H9 (cell line): Measurements from ENCODE around the gene KCNJ11. TPM values are rescaled to one million over a fixed set of nuclear protein-coding genes. Genes with fewer than 3 reads are reported as not detected.

ENCODE experiments used
- DNase-seq: peaks from one replicate; pipeline ENCODE4 v3.0.0-alpha.2; 2017
- H2AFZ ChIP-seq: one replicate; pipeline ENCODE4 v1.6.1; 2013; ENCODE audit warnings: mild to moderate bottlenecking, low read length, control low read depth, moderate library complexity
- H2AK5ac ChIP-seq: 2 replicates; pipeline ENCODE4 v1.6.1; 2013; ENCODE audit warnings: low read length, control low read depth, mixed read lengths; ENCODE audit not compliant: insufficient read length
- H2BK120ac ChIP-seq: one replicate; pipeline ENCODE4 v1.6.1; 2013; ENCODE audit warnings: low read depth, mild to moderate bottlenecking, low read length, control low read depth, inconsistent platforms; ENCODE audit not compliant: poor library complexity, severe bottlenecking
- H2BK12ac ChIP-seq: 2 replicates; pipeline ENCODE4 v1.6.1; 2013; ENCODE audit warnings: low read length, control low read depth, mixed read lengths, low read depth; ENCODE audit not compliant: insufficient read length
- H2BK15ac ChIP-seq: 2 replicates; pipeline ENCODE4 v1.6.1; 2013; ENCODE audit warnings: low read depth, low read length, control low read depth
- H2BK20ac ChIP-seq: one replicate; pipeline ENCODE4 v1.6.1; 2013; ENCODE audit warnings: low read depth, mild to moderate bottlenecking, low read length, control low read depth, inconsistent platforms; ENCODE audit not compliant: poor library complexity, severe bottlenecking
- H2BK5ac ChIP-seq: 2 replicates; pipeline ENCODE4 v1.6.1; 2013; ENCODE audit warnings: low read length, control low read depth, mixed read lengths; ENCODE audit not compliant: insufficient read length
- H3K14ac ChIP-seq: 2 replicates; pipeline ENCODE4 v1.6.1; 2013; ENCODE audit warnings: low read length, control low read depth; ENCODE audit not compliant: insufficient read depth
- H3K18ac ChIP-seq: 2 replicates; pipeline ENCODE4 v1.6.1; 2013; ENCODE audit warnings: low read depth, mild to moderate bottlenecking, mixed read lengths, low read length, control low read depth; ENCODE audit not compliant: insufficient read length
- H3K23ac ChIP-seq: 2 replicates; pipeline ENCODE4 v1.6.1; 2013; ENCODE audit warnings: low read length, control low read depth, mixed read lengths, low read depth; ENCODE audit not compliant: insufficient read length
- H3K23me2 ChIP-seq: 2 replicates; pipeline ENCODE4 v1.6.1; 2013; ENCODE audit warnings: low read depth, mild to moderate bottlenecking, mixed read lengths, low read length, control low read depth; ENCODE audit not compliant: insufficient read length, poor library complexity, severe bottlenecking
- H3K27ac ChIP-seq: 2 replicates; pipeline ENCODE4 v1.5.1; 2013; ENCODE audit warnings: low read length, control low read depth, mixed read lengths, low read depth; ENCODE audit not compliant: insufficient read length
- H3K27me3 ChIP-seq: 2 replicates; pipeline ENCODE4 v1.6.1; 2013; ENCODE audit warnings: low read length, control low read depth, inconsistent platforms; ENCODE audit not compliant: insufficient read depth
- H3K4ac ChIP-seq: 2 replicates; pipeline ENCODE4 v1.6.1; 2013; ENCODE audit warnings: low read depth, mild to moderate bottlenecking, control low read depth, inconsistent platforms, low read length, moderate library complexity
- H3K4me1 ChIP-seq: 2 replicates; pipeline ENCODE4 v1.6.1; 2013; ENCODE audit warnings: low read length, control low read depth, inconsistent platforms; ENCODE audit not compliant: insufficient read depth
- H3K4me2 ChIP-seq: 2 replicates; pipeline ENCODE4 v1.6.1; 2013; ENCODE audit warnings: low read length, control low read depth, mixed read lengths; ENCODE audit not compliant: insufficient read length, insufficient read depth
- H3K56ac ChIP-seq: 2 replicates; pipeline ENCODE4 v1.6.1; 2013; ENCODE audit warnings: low read depth, mild to moderate bottlenecking, mixed read lengths, low read length, control low read depth; ENCODE audit not compliant: insufficient read length
- H3K79me1 ChIP-seq: 2 replicates; pipeline ENCODE4 v1.6.1; 2013; ENCODE audit warnings: low read depth, mild to moderate bottlenecking, moderate library complexity, low read length, control low read depth, inconsistent platforms; ENCODE audit not compliant: insufficient read depth, poor library complexity, severe bottlenecking
- H3K79me2 ChIP-seq: 2 replicates; pipeline ENCODE4 v1.6.1; 2013; ENCODE audit warnings: low read length, control low read depth, inconsistent platforms; ENCODE audit not compliant: insufficient read depth
- H3K9ac ChIP-seq: 2 replicates; pipeline ENCODE4 v1.6.1; 2013; ENCODE audit warnings: low read length, control low read depth, mixed read lengths; ENCODE audit not compliant: insufficient read length; ENCODE audit errors: extremely low read depth
- H3K9me3 ChIP-seq: one replicate; pipeline ENCODE4 v1.6.1; 2013; ENCODE audit warnings: low read depth, low read length, inconsistent platforms; ENCODE audit not compliant: control insufficient read depth
- H3T11ph ChIP-seq: one replicate; pipeline ENCODE4 v1.6.1; 2013; ENCODE audit warnings: mild to moderate bottlenecking, low read length, control low read depth, inconsistent platforms
- H4K20me1 ChIP-seq: one replicate; pipeline ENCODE4 v1.6.1; 2013; ENCODE audit not compliant: control insufficient read depth, insufficient read length, insufficient read depth
- H4K5ac ChIP-seq: 2 replicates; pipeline ENCODE4 v1.6.1; 2013; ENCODE audit warnings: low read depth, mild to moderate bottlenecking, mixed read lengths, low read length, control low read depth; ENCODE audit not compliant: insufficient read length
- H4K8ac ChIP-seq: replicated peaks from 2 replicates; pipeline ENCODE4 v1.6.1; 2013; ENCODE audit warnings: low read length, control low read depth, mixed read lengths, low read depth; ENCODE audit not compliant: insufficient read length
- H4K91ac ChIP-seq: 2 replicates; pipeline ENCODE4 v1.6.1; 2013; ENCODE audit warnings: low read depth, mild to moderate bottlenecking, moderate library complexity, mixed read lengths, low read length, control low read depth; ENCODE audit not compliant: insufficient read length
- H3K27ac Mint-ChIP-seq, 3 experiments: 2 replicates in 2 of 3; 3 replicates in 1 of 3; pipeline ENCODE4 v1.8.0; 2020 to 2021; ENCODE audit warnings: mixed read lengths in 3 of 3, mild to moderate bottlenecking in 1 of 3, moderate library complexity in 1 of 3
- H3K27me3 Mint-ChIP-seq: 2 replicates; pipeline ENCODE4 v1.8.0; 2021; ENCODE audit warnings: low read depth, mild to moderate bottlenecking, moderate library complexity, mixed read lengths
- H3K36me3 Mint-ChIP-seq, 3 experiments: 2 replicates in 2 of 3; 3 replicates in 1 of 3; pipeline ENCODE4 v1.8.0; 2020 to 2021; ENCODE audit warnings: low read depth in 3 of 3, mixed read lengths in 3 of 3; ENCODE audit not compliant: insufficient read depth in 1 of 3
- H3K4me1 Mint-ChIP-seq, 2 experiments: 2 replicates each; pipeline ENCODE4 v1.8.0; 2020; ENCODE audit warnings: mixed read lengths in 2 of 2
- H3K4me3 Mint-ChIP-seq, 2 experiments: 2 replicates in 1 of 2; 3 replicates in 1 of 2; pipeline ENCODE4 v1.8.0; 2020 to 2021; ENCODE audit warnings: mild to moderate bottlenecking in 2 of 2, mixed read lengths in 2 of 2, moderate library complexity in 1 of 2
- H3K9me3 Mint-ChIP-seq, 2 experiments: 2 replicates in 1 of 2; 3 replicates in 1 of 2; pipeline ENCODE4 v1.8.0; 2020; ENCODE audit warnings: mild to moderate bottlenecking in 2 of 2, mixed read lengths in 2 of 2, moderate library complexity in 1 of 2
- CTCF ChIP-seq: fragments of 200-600 bp; sonication (generic); conservative IDR thresholded peaks from 3 replicates; pipeline ENCODE4 v1.8.0; 2021; ENCODE audit warnings: antibody characterized with exemption, mild to moderate bottlenecking
- WGBS: extraction: QIAGEN DNeasy Blood & Tissue Kit; methylation state at CpG from one replicate; pipeline ENCODE4 v1.1.7; 2013; ENCODE audit warnings: missing lambda C conversion rate, low lambda C conversion rate, mixed read lengths; ENCODE audit not compliant: insufficient read length; ENCODE audit errors: extremely low coverage; 5-methylcytosine and 5-hydroxymethylcytosine counted together
- total RNA-seq: library from RNA; stranded (reverse); gene quantifications from 2 replicates; pipeline ENCODE4 v1.2.1, GENCODE V29; 2021

The KCNJ11 gene
- total RNA-seq, 1 experiment from 2014 or later, result 2.3 TPM

- no peaks in the 10 kb centered on the region for H3K4me1 ChIP-seq
- peaks cover 22% of the 10 kb centered on the region for H3K23me2 ChIP-seq
- H3K4ac ChIP-seq, result no peak overlapping the region
- no peak overlapping the region for H2BK12ac ChIP-seq
- no peak overlapping the region for H3K27ac ChIP-seq
- no peak overlapping the region for H4K91ac ChIP-seq
- H3K27me3 Mint-ChIP-seq, result peaks cover 73% of the 10 kb centered on the region
- H3K9me3 ChIP-seq, result no peaks in the 10 kb centered on the region
- H3K23ac ChIP-seq, result no peak overlapping the region
- H4K5ac ChIP-seq, result no peak overlapping the region
- H2AK5ac ChIP-seq, result no peak overlapping the region
- no peaks in the 10 kb centered on the region for H3K79me1 ChIP-seq
- no peak overlapping the region for H3K14ac ChIP-seq
- peaks cover 21% of the 10 kb centered on the region for H3K27me3 ChIP-seq
- peaks cover 15 to 26% of the 10 kb centered on the region in 2 experiments for H3K4me1 Mint-ChIP-seq
- H4K8ac ChIP-seq, result no peak overlapping the region
- H3K9me3 Mint-ChIP-seq, result peaks cover 3 to 7% of the 10 kb centered on the region in 2 experiments; a peak in 4 of 5 replicates
- no peak overlapping the region for H3K18ac ChIP-seq
- peak overlapping the region; percentile 69 to 90 for H3K4me3 Mint-ChIP-seq
- no peak for DNase-seq
- no peak overlapping the region for H3K27ac Mint-ChIP-seq
- no peaks in the 10 kb centered on the region for H4K20me1 ChIP-seq
- H3K36me3 Mint-ChIP-seq, result no peaks in the 10 kb centered on the region
- peak overlapping the region; percentile 69 for H3K4me2 ChIP-seq
- H2BK120ac ChIP-seq, result no peak overlapping the region
- no peak overlapping the region for H2BK20ac ChIP-seq
- peak; percentile 34; the same call in 2 of the 3 replicates for TF ChIP-seq CTCF
- H3K79me2 ChIP-seq, result no peaks in the 10 kb centered on the region
- no peak overlapping the region for H3K56ac ChIP-seq
- H2AFZ ChIP-seq, result no peak overlapping the region
- no peak overlapping the region for H2BK5ac ChIP-seq
- no peak overlapping the region for H3T11ph ChIP-seq
- no peak overlapping the region for H2BK15ac ChIP-seq
- WGBS, result no CpG with 5 or more reads among the region's 12 CpGs
- H3K9ac ChIP-seq, result no peak overlapping the region
Observed at GRCh38 chr11:17351172-17351509, 37.3 kb downstream of the KCNJ11 start.
